Thoracic aorta (tissue), 2 donors: ENCODE results near the gene ARVCF. TPM values are rescaled to one million over a fixed set of nuclear protein-coding genes. Genes with fewer than 3 reads are reported as not detected.

Experiments
- ATAC-seq: fragments of 150-250 bp; one replicate; pipeline ENCODE4 v1.8.0; 2017; ENCODE audit warnings: low read depth; ENCODE audit not compliant: insufficient number of reproducible peaks, low FRiP score
- DNase-seq: peaks from one replicate; pipeline ENCODE4 v3.0.0-alpha.2; 2020; ENCODE audit warnings: low spot score
- H3K27ac ChIP-seq, 2 donors: fragments of 200-600 bp; sonication (generic); 1 replicate in 1 of 2; 2 replicates in 1 of 2; pipeline ENCODE4 v1.5.1; 2016; ENCODE audit warnings: mild to moderate bottlenecking in 2 of 2, moderate library complexity in 2 of 2
- H3K27me3 ChIP-seq: fragments of 200-600 bp; sonication (generic); replicated peaks from 2 replicates; pipeline ENCODE4 v1.6.0; 2016; ENCODE audit warnings: mild to moderate bottlenecking; ENCODE audit not compliant: insufficient read depth
- H3K36me3 ChIP-seq: fragments of 200-600 bp; sonication (generic); one replicate; pipeline ENCODE4 v1.5.1; 2016
- H3K4me1 ChIP-seq, 2 donors: fragments of 200-600 bp; sonication (generic); 1 replicate in 1 of 2; 2 replicates in 1 of 2; pipeline versions ENCODE4 v1.5.1 to v1.6.0; 2016; ENCODE audit warnings: low read depth in 2 of 2, mild to moderate bottlenecking in 1 of 2; ENCODE audit not compliant: control insufficient read depth in 1 of 2
- H3K4me3 ChIP-seq: fragments of 200-600 bp; sonication (generic); 2 replicates; pipeline ENCODE4 v1.5.1; 2016; ENCODE audit warnings: mild to moderate bottlenecking
- H3K9me3 ChIP-seq: fragments of 200-600 bp; sonication (generic); 2 replicates; pipeline ENCODE4 v1.5.1; 2016
- CTCF ChIP-seq: fragments of 200-600 bp; sonication (generic); IDR thresholded peaks from one replicate; pipeline ENCODE4 v1.5.1; 2019; ENCODE audit warnings: antibody characterized with exemption
- total RNA-seq, 2 donors: library from RNA; depleted of rRNA; stranded (reverse); fragments of >200 nt; gene quantifications; one replicate each; pipeline versions ENCODE4 v1.1.0 to v1.2.3, GENCODE V29; 2016

Gene ARVCF
- total RNA-seq, 2 donors from 2014 or later, result 95.0 to 165 TPM

GRCh38 chr22:19996694-19997384 lies 19.8 kb downstream of the ARVCF start:
- H3K4me1 ChIP-seq, result peaks cover 29 to 82% of the 10 kb centered on the region in 2 donors
- TF ChIP-seq CTCF, result no peak
- no peaks in the 10 kb centered on the region for H3K9me3 ChIP-seq
- no peak for DNase-seq
- peak overlapping the region; percentile 97 for H3K27ac ChIP-seq
- no peak overlapping the region for H3K4me3 ChIP-seq
- no peak for ATAC-seq
- no peaks in the 10 kb centered on the region for H3K36me3 ChIP-seq
- no peaks in the 10 kb centered on the region for H3K27me3 ChIP-seq

- H3K4me3 ChIP-seq, result peak overlapping the region; percentile 53
- no peaks in the 10 kb centered on the region for H3K36me3 ChIP-seq
- H3K4me1 ChIP-seq, result peaks cover 35 to 93% of the 10 kb centered on the region in 2 donors
- H3K27me3 ChIP-seq, result no peaks in the 10 kb centered on the region
- peak overlapping the region; percentile 97 for H3K27ac ChIP-seq
- ATAC-seq (peak; percentile 44), DNase-seq (peak; percentile 59)
- no peaks in the 10 kb centered on the region for H3K9me3 ChIP-seq
- no peak for TF ChIP-seq CTCF
Measured at GRCh38 chr22:19995611-19996339, 20.8 kb downstream of the ARVCF start.

GRCh38 chr22:19994851-19995610 lies 21.6 kb downstream of the ARVCF start:
- TF ChIP-seq CTCF, result no peak
- Histone ChIP-seq H3K4me1 (peaks cover 43 to 93% of the 10 kb centered on the region in 2 donors), H3K36me3 (no peaks in the 10 kb centered on the region), H3K27me3 (no peaks in the 10 kb centered on the region), H3K27ac (peak overlapping the region; percentile 97), H3K9me3 (no peaks in the 10 kb centered on the region), H3K4me3 (peak overlapping the region; percentile 53)
- ATAC-seq, result no peak
- no peak for DNase-seq

DNA sequence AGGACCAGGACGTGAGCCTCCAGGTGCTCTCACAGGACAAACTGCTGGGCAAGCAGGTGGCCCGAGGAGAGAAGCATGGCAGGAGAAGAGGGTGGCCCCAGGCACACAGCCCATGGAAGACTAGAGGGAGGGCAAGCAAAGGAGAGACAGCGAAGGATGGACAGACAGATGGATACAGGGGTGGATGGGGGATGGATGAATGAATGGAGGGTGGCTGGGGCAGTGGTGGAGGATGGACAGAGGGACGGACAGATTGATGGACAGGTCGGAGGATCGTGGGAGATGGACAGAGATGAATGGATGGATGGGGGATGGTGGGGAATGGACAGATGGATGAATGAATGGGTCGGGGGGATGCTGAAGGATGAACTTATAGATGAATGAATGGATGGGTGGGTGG lies 22.7 kb downstream of the ARVCF start:
- no peak overlapping the region for H3K4me3 ChIP-seq
- peak overlapping the region; percentile 74 to 88 for H3K27ac ChIP-seq
- ATAC-seq, result no peak
- no peak for TF ChIP-seq CTCF
- DNase-seq, result no peak
- no peaks in the 10 kb centered on the region for H3K36me3 ChIP-seq
- H3K9me3 ChIP-seq, result no peaks in the 10 kb centered on the region
- no peaks in the 10 kb centered on the region for H3K27me3 ChIP-seq
- peaks cover 43 to 86% of the 10 kb centered on the region in 2 donors for H3K4me1 ChIP-seq

- Histone ChIP-seq H3K4me3 (no peak overlapping the region), H3K27ac (peak overlapping the region; percentile 74 to 88), H3K9me3 (no peaks in the 10 kb centered on the region), H3K27me3 (no peaks in the 10 kb centered on the region), H3K4me1 (peaks cover 43 to 81% of the 10 kb centered on the region in 2 donors), H3K36me3 (no peaks in the 10 kb centered on the region)
- DNase-seq, result no peak
- no peak for ATAC-seq
- TF ChIP-seq CTCF, result no peak
Measured at GRCh38 chr22:19992921-19993355, 23.7 kb downstream of the ARVCF start.
